CD1c-positive myeloid dendritic cell (primary cell): ENCODE measurements around the gene MLF2.
"Not testable (repeated sequence)": the region's sequence is repeated elsewhere in the genome, so short reads cannot be mapped to it uniquely, and the experiment has no call there.

Source experiments
- DNase-seq: peaks from one replicate; pipeline ENCODE4 v3.0.0-alpha.2; 2016; ENCODE audit errors: extremely low spot score

MLF2 gene

DNA sequence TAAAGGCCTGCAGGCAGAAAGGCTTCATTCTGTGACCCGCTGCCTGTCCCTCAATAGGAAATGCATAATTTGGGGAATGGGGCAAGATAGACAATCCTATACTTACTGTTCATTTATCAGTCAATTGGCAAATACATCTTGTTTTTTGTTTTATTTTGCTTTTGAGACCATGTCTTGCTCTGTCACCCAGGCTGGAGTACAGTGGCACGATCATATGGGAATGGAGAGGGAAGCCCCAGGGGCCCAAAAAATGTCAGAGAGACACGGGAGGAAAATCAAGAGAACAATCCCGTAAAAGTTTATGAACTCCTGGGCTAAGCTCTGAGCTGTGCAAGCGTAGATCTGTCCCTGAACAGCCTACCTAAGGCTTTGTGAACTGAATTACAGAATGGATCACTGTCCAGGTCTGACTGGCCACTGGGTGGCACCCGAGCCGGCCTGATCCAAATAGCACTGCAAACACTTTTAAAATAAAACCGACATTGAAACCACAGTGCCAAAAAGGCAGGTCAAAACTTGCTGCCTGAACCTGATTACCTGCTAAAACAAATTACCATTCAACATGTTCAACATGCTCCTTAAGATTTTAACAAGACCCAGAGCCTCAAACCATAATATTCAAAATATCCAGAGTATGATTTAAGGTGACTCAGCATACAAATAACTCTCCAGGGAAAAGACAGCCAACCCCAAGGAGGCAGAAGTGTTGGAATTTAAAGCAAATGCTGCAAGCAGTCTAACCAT, 17.3 kb downstream of the MLF2 start:
- DNase-seq = peak; percentile 55

DNA sequence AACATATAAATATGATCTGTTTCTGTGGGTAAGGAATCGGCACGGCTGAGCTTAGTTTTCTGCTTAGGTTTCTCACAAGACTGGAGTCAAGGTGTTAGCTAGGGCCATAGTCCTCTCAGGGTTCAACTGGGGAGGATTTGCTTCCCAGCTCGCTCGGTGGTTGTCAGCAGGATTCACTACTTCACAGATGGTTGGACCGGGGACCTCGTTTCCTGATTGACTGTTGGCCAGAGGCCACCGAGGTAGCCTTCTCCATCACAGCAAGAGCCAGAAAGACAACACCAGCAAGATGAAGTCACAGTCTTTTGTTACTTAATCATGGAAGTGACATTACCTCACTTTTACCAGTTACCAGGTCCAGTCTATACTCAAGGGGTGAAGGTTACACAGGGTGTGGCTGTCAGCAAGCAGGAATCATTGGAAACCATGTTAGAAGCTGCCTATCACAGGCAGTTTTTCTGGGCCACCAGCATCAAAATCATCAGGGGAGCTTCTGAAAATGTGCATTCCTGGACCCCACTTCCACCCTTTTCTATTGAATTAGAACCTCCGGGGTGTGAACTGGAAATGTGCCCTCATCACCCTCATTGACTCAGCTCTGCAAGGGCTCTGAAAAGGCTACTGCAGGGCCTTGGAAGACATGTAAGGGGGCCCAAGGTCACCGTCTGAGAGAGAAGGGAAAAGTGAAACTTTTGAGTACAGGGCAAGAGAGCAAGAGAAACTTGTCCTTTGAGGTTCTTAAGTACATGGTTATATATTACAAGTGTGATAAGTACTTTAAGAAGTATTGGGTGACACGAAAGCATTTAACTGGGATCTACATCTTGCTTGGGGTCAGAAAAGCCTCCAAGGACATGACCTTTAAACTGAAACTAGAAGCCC, 18.2 kb downstream of the MLF2 start:
- DNase-seq = no peak

DNA sequence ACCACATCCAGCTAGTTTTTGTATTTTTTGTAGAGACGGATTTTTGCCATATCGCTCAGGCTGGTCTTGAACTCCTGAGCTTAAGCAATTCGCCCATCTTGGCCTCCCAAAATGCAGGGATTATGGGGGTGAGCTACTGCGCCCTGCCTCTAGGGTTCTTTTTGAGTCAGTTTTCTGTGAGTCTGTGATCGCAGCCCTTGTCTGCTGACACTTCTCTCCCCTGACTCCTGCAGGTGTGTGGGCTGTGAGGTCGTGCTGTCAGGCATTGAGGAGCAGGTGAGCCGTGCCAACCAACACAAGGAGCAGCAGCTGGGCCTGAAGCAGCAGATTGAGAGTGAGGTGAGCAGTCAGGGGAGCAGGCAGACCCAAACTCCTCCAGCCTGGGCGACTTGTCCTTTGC, 22.8 kb downstream of the MLF2 start:
- no peak for DNase-seq

DNA sequence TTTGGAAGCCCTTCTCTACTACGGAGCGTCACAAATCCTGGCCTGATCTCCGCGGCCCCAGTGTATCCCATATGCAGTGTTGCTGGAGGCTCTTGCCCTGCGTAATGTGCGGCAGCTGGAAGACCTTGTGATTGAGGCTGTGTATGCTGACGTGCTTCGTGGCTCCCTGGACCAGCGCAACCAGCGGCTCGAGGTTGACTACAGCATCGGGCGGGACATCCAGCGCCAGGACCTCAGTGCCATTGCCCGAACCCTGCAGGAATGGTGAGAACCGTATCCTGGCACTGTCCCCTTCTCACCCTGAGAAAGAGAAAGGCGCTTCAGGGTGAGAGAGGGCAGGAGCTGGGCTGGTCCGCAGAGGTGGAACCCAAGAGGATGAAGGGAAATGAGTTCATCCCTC, 23.8 kb downstream of the MLF2 start:
- DNase-seq = no peak

DNA sequence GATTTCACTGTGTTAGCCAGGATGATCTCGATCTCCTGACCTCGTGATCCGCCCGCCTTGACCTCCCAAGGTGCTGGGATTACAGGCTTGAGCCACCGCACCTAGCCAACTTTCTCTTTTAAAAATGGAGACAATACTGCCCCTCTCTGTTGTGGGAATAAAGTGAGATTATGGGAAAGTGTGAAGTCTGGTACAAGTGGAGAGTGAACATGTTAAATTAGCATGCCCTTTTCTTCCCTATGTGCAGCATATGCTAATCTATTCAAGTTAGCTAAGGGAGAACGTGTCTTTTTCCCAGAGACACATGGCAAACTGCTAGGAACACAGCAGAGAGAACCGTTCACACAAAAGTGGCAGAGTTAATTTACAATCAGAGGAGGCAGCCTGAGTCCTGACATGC, 27.6 kb downstream of the MLF2 start:
- no peak for DNase-seq

DNA sequence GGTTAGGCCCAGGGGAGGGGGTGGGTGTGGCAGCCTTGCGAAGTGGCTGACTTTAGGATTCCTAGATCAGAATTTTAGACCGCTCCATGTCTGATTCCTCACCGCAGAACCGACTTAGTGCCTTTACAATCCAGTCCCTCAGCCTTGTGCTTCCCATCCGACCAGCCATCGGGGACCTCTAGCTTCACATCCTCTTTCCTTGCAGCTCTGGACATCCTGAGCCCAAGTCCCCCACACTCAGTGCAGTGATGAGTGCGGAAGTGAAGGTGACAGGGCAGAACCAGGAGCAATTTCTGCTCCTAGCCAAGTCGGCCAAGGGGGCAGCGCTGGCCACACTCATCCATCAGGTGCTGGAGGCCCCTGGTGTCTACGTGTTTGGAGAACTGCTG, 28.5 kb downstream of the MLF2 start:
- peak; percentile 77 for DNase-seq

DNA sequence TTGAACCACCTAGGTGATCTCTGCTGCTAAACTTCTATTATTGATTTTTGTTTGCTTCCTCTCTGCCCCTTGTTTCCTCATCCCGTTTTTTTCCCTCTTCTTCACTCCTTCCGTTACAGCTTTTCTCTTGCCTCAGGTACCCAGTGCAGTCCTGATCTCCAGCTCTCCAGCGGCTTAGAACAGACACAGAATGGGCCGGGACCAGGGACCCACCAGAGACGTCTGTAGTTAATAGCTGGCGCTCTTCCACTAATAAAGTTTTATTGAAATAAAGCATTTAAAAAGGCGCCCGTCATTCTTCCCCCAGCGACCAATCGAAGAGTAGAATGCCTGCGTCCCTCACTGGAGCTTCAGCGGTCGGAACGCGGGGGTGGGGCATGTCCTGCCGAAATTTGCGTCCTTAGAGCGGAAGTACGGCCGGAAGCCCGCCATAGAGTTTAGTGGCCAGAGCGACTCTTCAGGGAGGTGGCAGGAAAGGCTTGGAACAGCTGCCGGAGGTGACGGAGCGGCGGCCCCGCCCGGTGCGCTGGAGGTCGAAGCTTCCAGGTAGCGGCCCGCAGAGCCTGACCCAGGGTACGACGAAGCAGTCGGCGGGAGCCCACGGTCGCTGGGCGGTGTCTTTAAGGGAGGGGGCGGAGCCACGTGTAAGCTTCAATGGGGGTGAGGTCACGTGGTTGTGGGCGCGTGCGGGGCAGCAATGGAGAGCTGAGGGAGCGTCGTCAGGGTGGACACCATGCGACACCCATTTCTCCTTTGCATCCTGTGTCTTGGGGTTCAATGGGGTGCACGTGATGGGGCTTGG, 29.1 kb downstream of the MLF2 start, which contains the start of gene COPS7A:
COPS7A (plus strand) TSS at position 440 of the 802 bp plus-strand sequence. CDS start 611 bp downstream, outside the sequence.
- DNase-seq = peak; percentile 98

DNA sequence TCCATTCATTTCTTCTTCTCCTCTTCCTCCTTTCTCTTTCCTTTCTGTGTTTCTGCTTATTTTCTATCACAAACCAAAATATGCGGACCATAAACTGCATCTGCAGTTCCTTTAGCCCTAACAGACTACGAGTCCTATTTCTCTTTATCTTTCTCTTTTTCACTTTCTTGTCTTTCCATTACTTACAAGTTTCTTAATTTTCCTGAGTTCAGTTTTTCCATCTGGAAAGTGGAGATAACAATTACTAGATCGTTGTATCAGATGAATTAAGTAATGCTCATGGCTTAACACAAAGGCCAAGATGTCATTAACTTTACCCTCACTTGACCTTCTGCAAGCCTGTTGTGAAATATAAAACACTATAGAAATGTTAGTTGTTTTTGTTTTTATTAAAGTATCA, 30.1 kb downstream of the MLF2 start:
- DNase-seq = no peak

DNA sequence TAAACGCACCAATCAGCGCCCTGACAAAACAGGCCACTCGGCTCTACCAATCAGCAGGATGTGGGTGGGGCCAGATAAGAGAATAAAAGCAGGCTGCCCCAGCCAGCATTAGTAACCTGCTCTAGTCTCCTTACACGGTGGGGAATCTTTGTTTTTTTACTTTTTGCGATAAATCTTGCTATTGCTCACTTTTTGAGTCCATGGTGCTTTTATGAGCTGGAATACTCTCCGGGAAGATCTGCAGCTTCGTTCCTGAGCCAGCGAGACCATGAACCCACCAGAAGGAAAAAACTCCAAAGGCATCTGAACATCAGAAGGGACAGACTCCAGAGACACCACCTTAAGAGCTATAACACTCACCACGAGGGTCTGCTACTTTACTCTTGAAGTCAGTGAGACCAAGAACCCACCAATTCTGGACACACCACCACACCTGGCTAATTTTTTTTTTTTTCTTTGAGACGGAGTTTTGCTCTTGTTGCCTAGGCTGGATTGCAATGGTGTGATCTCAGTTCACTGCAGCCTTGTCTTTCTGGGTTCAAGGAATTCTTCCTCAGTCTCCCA, 36.0 kb downstream of the MLF2 start:
- no peak for DNase-seq

DNA sequence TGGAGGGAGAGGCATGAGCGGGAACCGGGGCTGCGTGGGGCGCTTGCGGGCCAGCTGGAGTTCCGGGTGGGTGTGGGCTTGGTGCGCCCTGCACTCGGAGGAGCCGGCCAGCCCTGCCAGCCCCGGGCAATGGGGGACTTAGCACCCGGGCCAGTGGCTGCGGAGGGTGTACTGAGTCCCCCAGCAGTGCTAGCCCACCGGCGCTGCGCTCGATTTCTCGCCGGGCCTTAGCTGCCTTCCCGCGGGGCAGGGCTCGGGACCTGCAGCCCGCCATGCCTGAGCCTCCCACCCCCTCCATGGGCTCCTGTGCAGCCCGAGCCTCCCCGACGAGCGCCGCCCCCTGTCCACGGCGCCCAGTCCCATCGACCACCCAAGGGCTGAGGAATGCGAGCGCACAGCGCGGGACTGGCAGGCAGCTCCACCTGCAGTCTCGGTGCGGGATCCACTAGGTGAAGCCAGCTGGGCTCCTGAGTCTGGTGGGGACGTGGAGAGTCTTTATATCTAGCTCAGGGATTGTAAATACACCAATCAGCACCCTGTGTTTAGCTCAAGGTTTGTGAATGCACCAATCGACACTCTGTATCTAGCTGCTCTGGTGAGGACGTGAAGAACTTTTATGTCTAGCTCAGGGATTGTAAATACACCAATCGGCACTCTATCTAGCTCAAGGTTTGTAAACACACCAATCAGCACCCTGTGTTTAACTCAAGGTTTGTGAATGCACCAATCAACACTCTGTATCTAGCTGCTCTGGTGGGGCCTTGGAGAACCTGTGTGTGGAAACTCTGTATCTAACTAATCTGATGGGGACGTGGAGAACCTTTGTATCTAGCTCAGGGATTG, 36.7 kb downstream of the MLF2 start:
- not testable (repeated sequence) for DNase-seq

DNA sequence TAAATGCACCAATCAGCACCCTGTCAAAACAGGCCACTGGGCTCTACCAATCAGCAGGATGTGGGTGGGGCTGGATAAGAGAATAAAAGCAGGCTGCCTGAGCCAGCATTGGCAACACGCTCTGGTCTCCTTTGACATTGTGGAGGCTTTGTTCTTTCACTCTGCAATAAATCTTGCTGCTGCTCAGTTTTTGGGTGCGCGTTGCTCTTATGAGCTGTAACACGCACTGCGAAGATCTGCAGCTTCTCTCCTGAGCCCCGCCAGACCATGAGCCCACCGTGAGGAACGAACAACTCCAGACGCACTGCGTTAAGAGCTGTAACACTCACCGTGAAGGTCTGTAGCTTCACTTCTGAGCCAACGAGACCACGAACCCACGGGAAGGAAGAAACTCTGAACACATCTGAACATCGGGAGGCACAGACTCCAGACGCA, 44.0 kb downstream of the MLF2 start:
- no peak for DNase-seq

DNA sequence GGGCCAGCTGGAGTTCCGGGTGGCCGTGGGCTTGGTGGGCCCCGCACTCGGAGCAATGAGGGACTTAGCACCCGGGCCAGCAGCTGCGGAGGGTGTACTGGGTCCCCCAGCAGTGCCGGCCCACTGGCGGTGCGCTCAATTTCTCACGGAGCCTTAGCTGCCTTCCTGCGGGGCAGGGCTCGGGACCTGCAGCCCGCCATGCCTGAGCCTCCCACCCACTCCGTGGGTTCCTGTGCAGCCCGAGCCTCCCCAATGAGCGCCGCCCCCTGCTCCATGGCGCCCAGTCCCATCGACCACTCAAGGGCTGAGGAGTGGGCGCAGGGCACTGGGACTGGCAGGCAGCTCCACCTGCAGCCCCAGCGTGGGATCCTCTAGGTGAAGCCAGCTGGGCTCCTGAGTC, 44.6 kb downstream of the MLF2 start:
- not testable (repeated sequence) for DNase-seq

DNA sequence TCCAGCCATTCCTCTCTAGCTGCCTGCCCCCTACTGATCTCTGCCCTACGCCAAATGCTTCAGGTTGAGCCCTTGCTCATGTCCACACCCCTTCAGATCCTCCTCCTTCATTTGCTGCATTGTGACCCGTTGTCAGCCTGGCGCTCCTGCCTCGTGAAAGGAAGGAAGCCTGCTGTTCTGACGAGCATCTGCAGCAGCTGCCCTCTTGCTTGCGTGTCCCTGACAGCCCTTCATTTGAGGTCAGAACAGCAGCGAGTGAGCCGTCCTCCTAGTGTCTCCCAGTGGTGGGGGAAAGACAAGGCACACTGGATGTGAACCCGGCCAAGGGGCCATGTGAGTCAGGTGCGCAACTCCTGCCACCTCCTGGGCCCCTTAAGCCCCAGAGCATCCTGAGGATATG, 49.3 kb downstream of the MLF2 start:
- peak; percentile 16 for DNase-seq

DNA sequence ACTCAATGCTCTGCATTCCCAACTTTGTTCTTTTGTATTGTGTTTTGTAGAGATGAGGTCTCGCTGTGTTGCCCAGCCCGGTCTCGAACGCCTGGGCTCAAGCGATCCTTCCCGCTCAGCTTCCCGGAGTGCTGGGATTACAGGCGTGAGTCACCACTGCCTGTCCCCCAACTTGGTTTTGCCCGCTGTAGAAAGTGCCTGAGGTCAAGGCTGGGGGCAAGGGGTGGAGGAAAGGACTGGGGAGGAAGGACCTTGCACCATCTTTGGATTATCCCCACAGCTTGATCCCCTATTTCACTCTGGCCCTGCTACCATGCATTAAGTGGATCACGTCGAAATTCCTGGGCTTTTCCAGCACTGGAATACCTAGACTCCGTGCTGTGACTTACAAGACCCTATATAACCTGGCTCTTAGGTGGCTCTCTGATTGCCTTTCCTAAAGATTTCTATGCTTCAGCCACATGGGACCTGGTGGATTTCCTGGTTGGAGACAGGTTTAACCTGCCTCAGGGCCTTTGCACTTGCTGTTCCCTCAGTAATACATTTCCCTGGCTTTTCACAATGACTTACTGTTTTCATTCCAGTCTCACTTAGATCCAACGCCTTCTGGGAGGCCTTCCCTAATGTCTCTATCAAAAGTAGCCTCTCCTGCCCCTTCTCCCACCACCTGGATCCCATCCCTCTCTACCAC, 51.7 kb downstream of the MLF2 start:
- DNase-seq = no peak

DNA sequence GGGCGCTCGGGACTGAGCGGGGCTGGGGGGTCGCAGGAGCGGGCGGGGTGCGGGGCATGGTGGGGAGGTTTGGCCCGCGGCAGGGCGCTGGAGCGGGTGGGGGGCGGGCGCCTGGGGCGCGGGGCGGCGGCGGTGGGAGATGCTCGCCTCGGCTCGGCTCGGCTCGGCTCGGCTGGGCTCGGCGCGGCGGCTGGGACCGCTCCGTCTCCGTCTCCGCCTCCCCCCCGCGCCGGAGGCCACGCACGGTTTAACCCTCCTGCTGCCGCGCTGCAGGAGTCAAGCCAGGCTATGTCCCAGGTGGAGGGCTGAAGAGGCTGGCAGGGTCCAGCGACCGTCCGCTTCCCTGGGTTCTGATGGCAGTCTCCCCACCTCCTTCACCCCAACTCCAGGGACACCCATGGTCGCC, 52.3 kb downstream of the MLF2 start, which contains the start of gene PIANP:
PIANP (minus strand) TSS at position 170 of the 406 bp plus-strand sequence. CDS start 2,754 bp downstream, outside the sequence.
- peak; percentile 17 for DNase-seq

DNA sequence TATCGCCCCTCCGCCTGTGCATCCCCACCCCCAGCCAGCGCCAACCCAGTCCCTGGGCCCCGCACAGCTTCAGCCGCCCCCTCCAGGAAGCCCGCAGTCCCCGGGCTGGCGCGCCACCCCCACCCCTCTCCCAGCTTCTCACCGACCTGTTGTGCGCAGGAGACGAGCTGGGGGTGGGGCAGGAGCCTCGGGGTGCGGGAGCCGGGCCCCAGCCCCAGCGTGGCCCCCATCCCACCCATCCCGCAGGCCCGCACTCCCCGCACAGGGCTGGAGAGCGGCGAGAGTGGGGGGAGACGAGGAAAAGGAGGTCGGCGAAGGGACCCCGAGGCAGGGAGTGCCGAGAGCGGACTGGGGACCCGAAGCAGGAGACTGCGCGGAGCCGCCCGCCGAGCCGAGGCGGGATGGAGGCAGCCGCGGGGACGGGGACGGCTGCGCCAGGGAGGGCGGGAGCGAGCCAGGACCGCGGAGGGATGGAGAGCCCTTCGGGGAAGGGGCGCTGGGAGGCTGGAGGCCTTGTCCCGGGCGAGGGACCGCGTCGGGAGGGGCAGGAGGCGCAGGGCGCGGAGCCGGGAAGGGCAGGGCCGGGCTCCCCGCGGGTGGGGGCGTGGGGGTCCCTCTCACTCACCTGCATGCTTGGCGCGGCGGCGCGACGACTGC, 52.8 kb downstream of the MLF2 start:
- no peak for DNase-seq

DNA sequence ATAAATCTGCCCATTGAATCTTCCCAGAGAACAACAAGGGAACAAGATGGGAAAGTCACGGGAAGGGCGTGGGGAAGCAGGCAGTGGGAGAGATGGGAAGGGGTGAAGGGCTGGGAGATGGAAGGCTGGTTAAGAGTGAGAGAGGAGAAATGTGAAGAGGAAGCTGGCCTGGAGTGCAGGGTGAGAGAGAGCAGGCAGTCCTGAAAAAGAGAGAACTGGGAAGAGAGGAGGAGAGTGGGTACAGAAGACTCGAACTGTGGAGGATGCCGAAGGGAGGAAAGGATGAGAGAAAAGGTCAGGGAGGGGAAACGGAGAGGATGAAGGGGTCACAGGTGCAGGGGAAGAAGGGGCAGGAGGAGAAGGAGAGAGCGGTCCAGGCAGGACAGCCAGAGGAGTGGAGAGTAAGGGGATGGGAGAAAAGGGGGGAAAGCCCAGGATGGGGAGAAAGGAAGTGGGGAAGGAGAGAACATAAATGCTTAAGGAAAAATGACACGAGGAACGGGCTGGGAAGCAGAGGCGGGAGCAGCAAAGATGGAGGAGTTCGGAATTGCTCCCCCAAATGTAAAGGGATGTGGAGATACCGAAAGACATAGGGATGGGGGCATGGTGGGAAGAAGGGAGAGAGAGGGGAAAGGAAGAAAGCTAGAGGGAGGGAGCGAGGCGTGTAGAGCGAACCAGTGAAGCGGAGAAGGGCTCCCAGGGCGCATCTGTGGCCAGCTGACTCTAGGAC, 53.5 kb downstream of the MLF2 start:
- no peak for DNase-seq

DNA sequence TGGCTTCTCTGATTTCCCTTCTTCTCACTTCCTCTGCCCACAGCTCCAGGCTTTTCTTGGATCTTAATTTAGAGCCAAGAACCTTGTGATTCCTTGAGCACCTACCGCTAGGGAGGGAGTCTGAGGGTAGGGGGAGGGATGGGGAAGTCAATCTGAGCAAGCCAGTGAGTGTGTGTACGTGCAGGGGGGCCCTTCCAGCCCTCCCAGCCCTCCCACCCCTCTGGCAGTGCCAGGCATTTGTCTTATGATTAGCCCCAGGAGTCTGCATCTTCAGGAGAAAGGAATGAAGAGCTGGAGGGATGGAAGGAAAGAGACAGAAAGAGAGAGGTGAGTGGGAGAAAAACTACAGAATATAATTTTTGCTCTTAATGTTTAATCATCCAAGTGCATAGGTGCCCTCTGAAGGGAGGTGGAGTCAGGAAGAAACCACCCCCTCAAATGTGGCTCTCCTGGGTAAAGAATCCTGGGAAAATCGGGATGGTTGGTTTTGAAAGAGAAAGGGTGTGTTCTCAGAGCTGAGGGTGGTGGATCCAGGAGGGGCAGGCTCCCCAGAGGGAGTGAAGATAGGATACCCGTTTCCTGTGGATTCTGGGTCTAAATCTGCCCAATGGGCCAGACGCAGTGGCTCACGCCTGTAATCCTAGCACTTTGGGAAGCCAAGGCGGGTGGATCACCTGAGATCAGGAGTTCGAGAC, 54.4 kb downstream of the MLF2 start:
- no peak for DNase-seq
